Urinary bladder (tissue), 4 donors: ENCODE measurements around the gene STK36. TPM values are rescaled to one million over a fixed set of nuclear protein-coding genes. Genes with fewer than 3 reads are reported as not detected.

Experiments used
- DNase-seq: peaks from one replicate; pipeline ENCODE4 v3.0.0-alpha.2; 2015; ENCODE audit errors: extremely low spot score
- H3K27ac ChIP-seq: one replicate; pipeline ENCODE4 v1.5.1; 2013; ENCODE audit warnings: low read depth, mild to moderate bottlenecking, moderate library complexity
- H3K36me3 ChIP-seq: one replicate; pipeline ENCODE4 v1.6.1; 2013; ENCODE audit warnings: mild to moderate bottlenecking, moderate library complexity; ENCODE audit not compliant: insufficient read depth
- H3K4me1 ChIP-seq: one replicate; pipeline ENCODE4 v1.6.1; 2013; ENCODE audit warnings: mild to moderate bottlenecking, moderate library complexity; ENCODE audit not compliant: insufficient read depth
- H3K4me3 ChIP-seq: one replicate; pipeline ENCODE4 v1.5.1; 2013; ENCODE audit warnings: low read depth, low read length
- WGBS: extraction: QIAGEN DNeasy Blood & Tissue Kit; methylation state at CpG from one replicate; pipeline ENCODE4 v1.1.7; 2013; 5-methylcytosine and 5-hydroxymethylcytosine counted together
- polyA plus RNA-seq: library from polyadenylated mRNA; stranded (reverse); fragments of 200-250 nt; gene quantifications from one replicate; pipeline ENCODE4 v1.2.3, GENCODE V29; 2013
- total RNA-seq: library from RNA; depleted of rRNA; stranded (reverse); fragments of >200 nt; gene quantifications from one replicate; pipeline ENCODE4 v1.2.3, GENCODE V29; 2014
- donor health status: healthy with polysubstance abuse.
- donor health status: healthy.

The STK36 gene
- total and polyA plus RNA-seq, 2 donors, result 17.9 to 48.6 TPM

DNA sequence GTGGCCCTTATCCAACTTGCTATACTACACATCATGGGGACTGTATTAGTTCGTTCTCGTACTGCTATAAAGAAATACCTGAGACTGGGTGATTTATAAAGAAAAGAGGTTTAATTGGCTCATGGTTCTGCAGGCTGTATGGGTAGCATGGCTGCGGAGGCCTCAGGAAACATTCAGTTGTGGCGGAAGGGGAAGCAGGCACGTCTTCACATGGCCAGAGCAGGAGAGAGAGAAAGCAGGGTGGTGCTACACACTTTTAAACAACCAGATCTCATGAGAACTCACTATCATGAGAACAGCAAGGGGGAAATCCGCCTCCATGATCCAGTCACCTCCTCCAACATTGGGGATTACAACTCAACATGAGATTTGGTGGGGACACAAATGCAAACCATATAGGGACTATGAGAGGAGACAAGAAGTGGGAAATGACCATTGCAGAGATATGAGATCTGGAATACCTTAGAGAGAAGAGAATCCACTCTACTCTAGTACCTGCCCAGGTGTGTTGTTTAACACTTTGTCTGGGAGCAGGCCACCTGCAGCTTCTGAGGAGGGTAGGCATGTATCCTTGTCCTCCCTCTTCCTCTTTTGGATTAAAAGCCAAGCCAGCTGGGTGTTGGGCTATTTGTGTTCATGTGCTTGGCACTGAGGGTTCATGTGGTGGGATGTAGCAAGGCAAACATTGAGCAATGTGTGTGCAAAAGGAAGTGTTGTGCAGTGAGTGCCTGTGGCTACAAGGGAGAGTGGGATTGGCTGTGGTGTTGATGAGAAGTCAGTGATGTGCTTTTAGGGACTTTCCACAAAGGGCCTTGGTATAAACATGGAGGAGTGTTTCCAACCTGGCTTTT lies 61.5 kb downstream of the STK36 start:
- no peaks in the 10 kb centered on the region for H3K4me1 ChIP-seq
- no peak for DNase-seq
- no peak overlapping the region for H3K27ac ChIP-seq
- no peaks in the 10 kb centered on the region for H3K36me3 ChIP-seq
- WGBS, result 94% methylated on average over 6 of the region's 6 CpGs
- no peak overlapping the region for H3K4me3 ChIP-seq

DNA sequence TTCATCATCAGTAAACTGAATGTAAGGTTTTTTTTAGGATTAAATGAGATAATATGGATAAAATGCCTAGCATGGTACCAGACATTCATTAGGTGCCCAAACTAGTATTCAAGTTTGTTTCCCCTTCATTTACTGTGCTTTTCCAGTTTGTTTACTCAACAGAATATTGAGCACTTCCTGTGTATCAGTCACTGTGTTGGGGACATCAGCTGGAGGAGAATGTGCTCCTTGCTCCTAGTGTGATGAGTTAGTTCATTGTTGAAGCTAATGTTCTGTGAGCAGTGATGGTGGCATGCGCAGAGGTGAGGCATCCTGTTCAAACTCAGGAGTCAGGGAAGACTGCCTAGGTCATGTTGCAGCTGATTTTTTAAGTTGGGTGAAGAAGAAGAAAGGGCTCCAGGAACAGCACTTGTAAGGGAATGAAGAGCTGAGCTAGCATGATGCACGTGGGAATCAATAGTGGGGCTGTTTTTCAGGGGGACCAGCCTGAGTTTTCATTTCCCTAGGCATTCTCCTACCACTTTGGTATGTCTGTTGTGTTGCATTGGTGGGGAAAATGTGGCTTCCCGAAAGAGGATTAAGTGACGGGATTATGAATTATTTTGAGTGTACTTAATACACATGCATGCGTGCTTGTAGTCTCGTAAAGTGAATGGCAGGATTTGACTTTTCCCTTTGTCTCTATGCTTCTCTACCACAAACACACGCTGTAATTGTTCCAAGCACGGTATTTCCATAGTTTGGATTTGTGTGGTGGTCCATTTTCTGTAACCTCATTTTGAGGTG lies 62.5 kb downstream of the STK36 start:
- 92% methylated on average over 8 of the region's 8 CpGs for WGBS
- no peaks in the 10 kb centered on the region for H3K4me1 ChIP-seq
- no peak for DNase-seq
- H3K36me3 ChIP-seq, result no peaks in the 10 kb centered on the region
- no peak overlapping the region for H3K4me3 ChIP-seq
- no peak overlapping the region for H3K27ac ChIP-seq

DNA sequence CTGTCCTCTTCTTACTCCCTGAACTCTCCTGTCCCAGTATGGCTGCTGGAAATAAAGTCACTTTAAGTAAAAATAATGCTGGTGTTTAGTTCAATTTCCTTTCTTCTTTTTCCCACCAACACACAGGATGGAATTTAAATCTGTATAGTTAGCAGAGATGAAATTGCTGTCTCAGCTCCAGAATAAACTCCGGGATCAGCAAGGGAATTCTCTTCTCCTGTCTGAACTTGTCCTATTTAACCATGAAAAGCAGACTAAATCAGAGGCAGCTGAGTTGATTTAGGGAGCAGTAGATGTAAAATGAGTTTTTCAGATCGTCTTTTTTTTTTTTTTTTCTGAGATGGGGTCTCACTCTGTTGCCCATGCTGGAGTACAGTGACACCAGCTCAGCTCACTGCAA lies 64.6 kb downstream of the STK36 start:
- no peaks in the 10 kb centered on the region for H3K36me3 ChIP-seq
- no peak overlapping the region for H3K27ac ChIP-seq
- no peaks in the 10 kb centered on the region for H3K4me1 ChIP-seq
- WGBS, result 70% methylated on average over 2 of the region's 2 CpGs
- DNase-seq, result no peak
- no peak overlapping the region for H3K4me3 ChIP-seq

DNA sequence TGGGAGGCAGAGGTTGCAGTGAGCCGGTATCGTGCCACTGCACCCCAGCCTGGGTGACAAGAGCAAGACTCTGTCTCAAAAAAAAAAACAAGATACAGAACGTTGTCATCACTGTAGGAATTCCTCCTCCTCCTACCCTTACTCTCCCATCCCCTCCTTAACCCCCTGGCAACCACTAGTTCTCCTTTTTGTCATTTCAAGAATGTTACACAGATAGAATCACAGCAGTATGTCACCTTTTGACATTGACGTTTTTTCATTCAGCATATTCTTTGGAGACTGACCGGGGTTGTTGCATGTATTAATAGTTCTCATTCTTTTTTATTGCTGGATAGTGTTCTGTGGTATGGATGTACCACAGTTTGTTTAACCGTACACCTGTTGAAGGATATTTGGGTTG lies 71.2 kb downstream of the STK36 start:
- WGBS, result 83% methylated on average over 6 of the region's 6 CpGs
- H3K36me3 ChIP-seq, result no peaks in the 10 kb centered on the region
- DNase-seq, result no peak
- H3K27ac ChIP-seq, result no peak overlapping the region
- H3K4me3 ChIP-seq, result no peak overlapping the region
- no peaks in the 10 kb centered on the region for H3K4me1 ChIP-seq

DNA sequence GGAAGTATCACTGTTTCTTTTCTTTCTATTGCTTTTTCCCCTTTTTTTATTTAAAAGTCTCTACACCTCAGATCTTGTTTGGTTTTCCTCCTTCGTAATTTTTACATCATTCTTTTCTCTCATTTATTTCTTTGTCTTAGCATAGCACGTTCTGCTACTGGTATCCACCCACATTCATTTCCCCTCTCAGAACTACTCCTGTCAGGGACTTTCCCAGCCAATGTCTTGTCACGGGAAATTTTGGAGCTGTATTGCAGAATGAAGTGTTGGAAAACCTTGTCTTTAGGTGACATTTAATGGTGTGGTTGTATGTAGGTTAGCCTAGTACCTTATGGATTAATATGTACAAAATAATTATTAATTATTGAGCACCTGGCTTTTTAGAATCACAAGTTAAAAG lies 72.7 kb downstream of the STK36 start:
- 80% methylated on average over 3 of the region's 3 CpGs for WGBS
- H3K27ac ChIP-seq, result no peak overlapping the region
- H3K4me3 ChIP-seq, result no peak overlapping the region
- no peaks in the 10 kb centered on the region for H3K36me3 ChIP-seq
- H3K4me1 ChIP-seq, result no peaks in the 10 kb centered on the region
- DNase-seq, result no peak

DNA sequence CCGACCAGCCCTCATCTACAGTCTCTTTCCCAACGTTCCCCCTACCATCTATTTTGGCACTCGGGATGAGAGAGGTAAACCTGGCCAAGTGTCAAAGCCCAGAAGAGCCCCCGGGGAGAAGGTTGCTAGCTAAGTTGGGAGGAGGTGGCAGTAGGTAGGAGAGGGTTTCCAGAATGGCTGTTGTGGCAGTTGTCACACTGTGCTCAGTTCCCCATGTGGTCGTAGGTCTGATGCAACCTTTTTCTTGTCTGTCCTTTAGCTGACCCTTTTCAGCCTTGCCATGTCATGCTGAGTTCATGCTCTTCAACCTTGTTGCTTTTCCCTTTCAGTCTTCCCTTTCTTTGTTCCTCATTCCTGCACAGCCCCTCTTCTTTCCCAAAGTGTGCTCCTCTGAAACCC lies 73.3 kb downstream of the STK36 start:
- Histone ChIP-seq H3K36me3 (no peaks in the 10 kb centered on the region), H3K4me3 (no peak overlapping the region), H3K27ac (no peak overlapping the region), H3K4me1 (no peaks in the 10 kb centered on the region)
- 85% methylated on average over 5 of the region's 5 CpGs for WGBS
- no peak for DNase-seq

DNA sequence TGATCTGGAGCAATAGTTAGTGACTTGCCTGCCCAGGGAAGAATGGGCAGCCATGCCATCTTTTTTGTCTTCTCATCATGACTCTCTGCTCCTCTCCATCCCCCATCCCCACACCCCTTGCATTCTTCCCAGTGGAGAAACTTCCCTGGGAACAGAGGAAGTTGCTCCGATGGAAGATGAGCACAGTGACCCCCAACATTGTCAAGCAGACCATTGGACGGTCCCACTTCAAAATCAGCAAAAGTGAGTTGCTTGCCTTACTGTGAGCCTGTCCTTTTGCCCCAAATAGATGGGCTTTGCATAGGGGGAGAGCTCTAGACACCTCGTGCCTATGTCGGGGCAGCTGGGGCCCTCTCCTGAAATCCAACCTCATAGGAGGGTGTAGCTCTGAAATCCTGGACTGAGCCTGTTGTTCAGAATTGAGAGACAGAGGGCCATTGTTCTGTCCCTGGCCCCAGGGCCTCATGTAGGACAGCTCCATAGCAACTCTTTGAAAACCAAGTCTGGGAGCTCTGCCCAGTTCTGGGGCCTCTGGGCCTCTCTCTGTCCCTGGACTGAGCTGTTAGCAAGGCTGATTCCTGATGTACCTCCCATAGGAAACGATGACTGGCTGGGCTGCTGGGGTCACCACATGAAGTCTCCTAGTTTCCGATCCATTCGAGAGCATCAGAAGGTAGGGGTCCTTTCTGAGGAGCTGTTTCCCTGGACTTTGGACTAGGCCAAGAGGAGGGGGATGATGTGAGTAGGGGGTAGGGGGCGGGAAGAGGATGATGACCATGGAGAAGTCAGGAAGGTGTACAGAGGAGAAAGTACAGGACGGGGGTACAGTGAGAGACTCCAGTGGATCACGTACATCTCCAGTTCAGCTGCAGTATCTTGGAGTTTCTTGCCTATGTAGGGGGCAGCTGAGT lies 73.9 kb downstream of the STK36 start:
- DNase-seq, result no peak
- H3K27ac ChIP-seq, result no peak overlapping the region
- H3K4me1 ChIP-seq, result no peaks in the 10 kb centered on the region
- 83% methylated on average over 10 of the region's 10 CpGs for WGBS
- no peaks in the 10 kb centered on the region for H3K36me3 ChIP-seq
- no peak overlapping the region for H3K4me3 ChIP-seq

DNA sequence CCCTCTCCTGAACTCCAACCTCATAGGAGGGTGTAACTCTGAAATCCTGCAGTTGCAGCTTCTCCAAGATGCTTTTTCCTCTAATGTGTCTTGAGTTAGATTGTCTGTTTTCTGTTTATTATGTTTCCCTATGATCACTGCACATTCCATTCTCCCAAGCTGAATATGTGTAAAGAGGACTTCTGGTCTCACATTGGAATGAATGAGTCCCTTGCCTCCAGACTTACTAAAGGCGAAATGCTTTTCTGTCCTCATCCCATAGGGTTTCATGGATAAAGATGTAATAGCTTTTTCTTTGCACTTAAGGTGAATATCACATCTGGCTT lies 74.5 kb downstream of the STK36 start:
- Histone ChIP-seq H3K4me1 (no peaks in the 10 kb centered on the region), H3K36me3 (no peaks in the 10 kb centered on the region), H3K27ac (no peak overlapping the region), H3K4me3 (no peak overlapping the region)
- DNase-seq, result no peak
- WGBS, result 95% methylated on average over 1 of the region's 1 CpG

DNA sequence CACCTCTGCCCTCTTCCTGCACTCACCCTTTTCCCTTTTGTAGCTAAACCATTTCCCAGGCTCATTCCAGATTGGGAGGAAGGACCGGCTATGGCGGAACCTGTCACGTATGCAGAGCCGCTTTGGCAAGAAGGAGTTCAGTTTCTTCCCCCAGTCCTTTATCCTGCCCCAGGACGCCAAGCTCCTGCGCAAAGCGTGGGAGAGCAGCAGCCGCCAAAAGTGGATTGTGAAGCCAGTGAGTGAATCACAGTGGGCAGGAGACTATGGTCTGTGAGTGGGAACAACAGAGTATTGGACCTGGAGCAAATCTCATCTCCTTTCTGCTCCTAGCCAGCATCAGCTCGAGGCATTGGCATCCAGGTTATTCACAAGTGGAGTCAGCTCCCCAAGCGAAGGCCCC lies 75.1 kb downstream of the STK36 start:
- WGBS, result 96% methylated on average over 10 of the region's 10 CpGs
- no peaks in the 10 kb centered on the region for H3K4me1 ChIP-seq
- no peak overlapping the region for H3K4me3 ChIP-seq
- DNase-seq, result no peak
- no peaks in the 10 kb centered on the region for H3K36me3 ChIP-seq
- H3K27ac ChIP-seq, result no peak overlapping the region

DNA sequence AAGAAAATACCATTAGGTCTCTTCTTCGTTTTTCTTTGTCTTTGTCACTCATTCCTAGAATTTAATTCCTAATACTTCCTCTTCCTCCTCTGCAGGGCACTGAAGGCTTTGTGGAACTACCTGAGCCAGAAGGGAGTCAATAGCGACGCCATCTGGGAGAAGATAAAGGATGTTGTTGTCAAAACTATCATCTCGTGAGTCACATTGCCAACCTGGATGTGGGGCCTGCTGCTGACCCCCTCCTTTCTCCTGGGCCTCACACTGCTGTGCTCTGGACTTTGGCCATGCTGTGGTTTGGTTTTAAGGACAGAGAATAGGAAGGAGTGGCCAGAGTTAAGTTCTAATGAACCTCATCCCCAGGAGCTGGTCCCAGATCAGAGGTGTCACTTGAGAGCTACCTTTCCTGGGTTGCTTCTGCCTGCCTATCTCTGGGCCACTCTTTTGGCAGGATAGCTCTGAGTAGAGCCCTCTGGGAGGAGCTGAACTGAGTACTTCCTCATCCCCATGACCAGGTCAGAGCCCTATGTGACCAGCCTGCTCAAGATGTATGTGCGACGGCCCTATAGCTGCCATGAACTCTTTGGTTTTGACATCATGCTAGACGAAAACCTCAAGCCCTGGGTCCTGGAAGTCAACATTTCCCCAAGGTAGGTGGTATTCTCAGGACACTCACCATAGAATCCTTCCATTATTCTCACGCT lies 77.0 kb downstream of the STK36 start:
- Histone ChIP-seq H3K4me1 (no peaks in the 10 kb centered on the region), H3K36me3 (no peaks in the 10 kb centered on the region), H3K27ac (no peak overlapping the region), H3K4me3 (no peak overlapping the region)
- WGBS, result 93% methylated on average over 8 of the region's 8 CpGs
- no peak for DNase-seq
